ENCODE results near the gene EPHA10. TPM values are rescaled to one million over a fixed set of nuclear protein-coding genes. Genes with fewer than 3 reads are reported as not detected.

The EPHA10 gene
- 0.12 TPM for total RNA-seq

DNA sequence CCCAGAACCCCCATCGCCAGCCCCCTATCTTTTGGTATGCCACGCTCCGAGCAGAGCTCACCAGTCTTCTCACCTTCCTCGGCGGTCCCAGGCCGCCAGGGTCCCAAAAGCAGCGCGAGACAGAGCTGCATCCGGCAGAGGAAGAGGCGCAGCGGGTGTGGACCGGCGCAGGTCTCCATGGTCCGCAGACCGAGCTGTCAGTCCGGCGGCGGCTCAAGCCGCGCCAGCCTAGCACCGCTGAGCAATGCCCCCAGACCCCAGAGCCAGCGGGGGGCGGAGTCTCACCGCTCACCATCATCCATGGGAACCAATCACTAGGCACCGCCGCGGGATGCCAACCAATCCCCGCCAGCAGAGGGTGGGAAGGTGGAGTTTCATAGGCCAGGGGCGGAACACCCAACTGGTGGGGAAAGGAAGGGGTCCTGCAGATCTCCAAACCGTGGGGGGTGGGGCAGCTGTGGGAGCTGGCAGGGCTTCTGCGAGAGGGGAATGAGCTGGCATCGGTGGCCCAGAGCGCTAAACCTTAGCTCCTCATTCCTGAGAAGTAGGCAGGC, at the start of gene EPHA10:
TSS of gene EPHA10 (minus strand) at position 233 of the 554 bp plus-strand sequence. CDS start at position 179, 54 bp downstream.

GRCh38 chr1:37807555-37808368, 42.8 kb upstream of the EPHA10 start, which contains the start of the genes C1orf122 and YRDC:
Gene C1orf122 (plus strand): TSS chr1:37807790. CDS start chr1:37808405, 615 bp downstream.
Gene YRDC (minus strand): TSS chr1:37808208. CDS start chr1:37808180, 28 bp downstream.

GRCh38 chr1:37793773-37794371, 29.0 kb upstream of the EPHA10 start, which contains the start of gene MANEAL:
Gene MANEAL (plus strand): TSS chr1:37793847. CDS start chr1:37794183, 336 bp downstream.

GRCh38 chr1:37692078-37692833, 72.7 kb downstream of the EPHA10 start, which contains the start of gene CDCA8:
Gene CDCA8 (plus strand): TSS chr1:37692516. CDS start chr1:37692691, 175 bp downstream.

Small RNA genes lying within 50 kb of the gene (small RNA-seq; reads per million reads assigned to genes)
- gene RF00019 (ENCODE audit: low replicate concordance) = not detected

Other genes with a start within 250 kb of the EPHA10 start
- gene SNIP1, start 210.8 kb downstream of the EPHA10 start, total RNA-seq = 15.4 TPM
- gene DNALI1, start 208.2 kb downstream of the EPHA10 start, total RNA-seq = 10.7 TPM
- gene GNL2, start 169.2 kb downstream of the EPHA10 start, total RNA-seq = 62.0 TPM
- 2.2 TPM for gene RSPO1, start 130.2 kb downstream of the EPHA10 start, total RNA-seq
- 5.4 TPM for gene CDCA8, start 72.6 kb downstream of the EPHA10 start, total RNA-seq
- gene MANEAL, start 28.7 kb upstream of the EPHA10 start, total RNA-seq = 5.8 TPM
- gene C1orf122, start 42.7 kb upstream of the EPHA10 start, total RNA-seq = 17.0 TPM
- 10.0 TPM for gene YRDC, start 43.1 kb upstream of the EPHA10 start, total RNA-seq
- 5.7 TPM for gene MTF1, start 94.5 kb upstream of the EPHA10 start, total RNA-seq
- 36.3 TPM for gene INPP5B, start 181.9 kb upstream of the EPHA10 start, total RNA-seq
- 54.2 TPM for gene SF3A3, start 224.9 kb upstream of the EPHA10 start, total RNA-seq
- 54.2 TPM for gene FHL3, start 240.4 kb upstream of the EPHA10 start, total RNA-seq
- 24.2 TPM for gene UTP11, start 247.6 kb upstream of the EPHA10 start, total RNA-seq

All from metanephros (tissue), 2 donors.